Measurements from ENCODE around the gene SLC16A10. TPM values are rescaled to one million over a fixed set of nuclear protein-coding genes. Genes with fewer than 3 reads are reported as not detected.

The SLC16A10 gene
- total and polyA plus RNA-seq, 2 donors (not counting 3 experiments of a cell fraction or from before 2014, with no cell fraction given), result not detected

GRCh38 chr6:111278731-111279130 lies 191.4 kb downstream of the SLC16A10 start:
- no peaks in the 10 kb centered on the region for H3K9me3 ChIP-seq (replicated peaks; ENCODE audit: control insufficient read depth, insufficient read depth, low read length)
- no peak overlapping the region for H3K27ac ChIP-seq (ENCODE audit: insufficient read depth, low read depth, low read length)
- intact Hi-C loops (cut with micrococcal nuclease) (no loop called here), dilution Hi-C loops (cut with MboI; ENCODE audit: extremely low pct_ligation_motif_present, low sequenced_read_pairs) (no loop called here)
- no peak for DNase-seq (ENCODE audit: low read depth, low spot score)
- H3K79me2 ChIP-seq (ENCODE audit: control insufficient read depth, insufficient read depth, low read length), result no peaks in the 10 kb centered on the region
- H2AFZ ChIP-seq (ENCODE audit: low read depth, low read length), result no peak overlapping the region
- BruUV-seq (replicated peaks), result no TSS peak
- H3K4me1 ChIP-seq (ENCODE audit: control insufficient read depth, extremely low read depth, insufficient read depth, low read length), result no peaks in the 10 kb centered on the region
- ChIA-PET POLR2A (no interaction called here), CTCF (no interaction called here)
- no peak for FAIRE-seq
- TF ChIP-seq MAX (IDR thresholded peaks at IDR 0.05; ENCODE audit: insufficient read depth, insufficient read length) (no peak), FOS (IDR thresholded peaks at IDR 0.05; ENCODE audit: borderline replicate concordance, insufficient read depth, low read length) (no peak), JUN (IDR thresholded peaks at IDR 0.05; ENCODE audit: borderline replicate concordance, insufficient read depth, insufficient read length, low read depth) (no peak), CTCF (IDR thresholded peaks at IDR 0.05; ENCODE audit: extremely low read depth in 1 of 2, insufficient read depth in 1 of 2, low read depth in 1 of 2, low read length in 2 of 2) (no peak), GATA2 (IDR thresholded peaks at IDR 0.05; ENCODE audit: insufficient read depth, insufficient read length, low read depth, low read length) (no peak), POLR2AphosphoS5 (IDR thresholded peaks at IDR 0.05; ENCODE audit: insufficient read depth, low read depth, low read length) (no peak), EZH2 (IDR thresholded peaks at IDR 0.05; ENCODE audit: borderline replicate concordance, low read depth, low read length, severe bottlenecking) (no peak), POLR2A (IDR thresholded peaks at IDR 0.05; ENCODE audit: low read depth, low read length) (no peak), MYC (IDR thresholded peaks at IDR 0.05; ENCODE audit: low read depth, low read length) (no peak)
- no peaks in the 10 kb centered on the region for H3K27me3 ChIP-seq (ENCODE audit: control insufficient read depth in 2 of 2, insufficient read depth in 2 of 2, low read length in 2 of 2)
- no peak overlapping the region for H3K9ac ChIP-seq (replicated peaks; ENCODE audit: extremely low read depth, insufficient read depth, low read length)
- peaks cover 2 to 5% of the 10 kb centered on the region in 2 experiments for H3K36me3 ChIP-seq (ENCODE audit: control insufficient read depth in 2 of 2, extremely low read depth in 1 of 2, insufficient read depth in 2 of 2, low read length in 2 of 2)
- H3K9me1 ChIP-seq (replicated peaks; ENCODE audit: control insufficient read depth, extremely low read depth, insufficient read depth, low read length), result no peaks in the 10 kb centered on the region
- H4K20me1 ChIP-seq (replicated peaks; ENCODE audit: control insufficient read depth, extremely low read depth, insufficient read depth, low read length), result no peaks in the 10 kb centered on the region
- no peak overlapping the region for H3K4me2 ChIP-seq (ENCODE audit: insufficient read depth, low read length)
- no peak overlapping the region for H3K4me3 ChIP-seq (replicated peaks in 1 of 3; ENCODE audit: insufficient read depth in 1 of 3, low read depth in 1 of 3, low read length in 3 of 3)

Data from endothelial cell of umbilical vein (primary cell).